NCI-H510A treated with DMSO at 0.1 percent for 48 hours (cell line): ENCODE data around the gene DACH2.
A peak's percentile ranks its signal among the peaks of the same experiment; 100 is the strongest.
"Not testable (repeated sequence)": the region's sequence is repeated elsewhere in the genome, so short reads cannot be mapped to it uniquely, and the experiment has no call there.

ENCODE experiments used
- DNase-seq: peaks from one replicate; lab custom pipeline; 2025; lab: John Stamatoyannopoulos, UW

Gene DACH2

DNA sequence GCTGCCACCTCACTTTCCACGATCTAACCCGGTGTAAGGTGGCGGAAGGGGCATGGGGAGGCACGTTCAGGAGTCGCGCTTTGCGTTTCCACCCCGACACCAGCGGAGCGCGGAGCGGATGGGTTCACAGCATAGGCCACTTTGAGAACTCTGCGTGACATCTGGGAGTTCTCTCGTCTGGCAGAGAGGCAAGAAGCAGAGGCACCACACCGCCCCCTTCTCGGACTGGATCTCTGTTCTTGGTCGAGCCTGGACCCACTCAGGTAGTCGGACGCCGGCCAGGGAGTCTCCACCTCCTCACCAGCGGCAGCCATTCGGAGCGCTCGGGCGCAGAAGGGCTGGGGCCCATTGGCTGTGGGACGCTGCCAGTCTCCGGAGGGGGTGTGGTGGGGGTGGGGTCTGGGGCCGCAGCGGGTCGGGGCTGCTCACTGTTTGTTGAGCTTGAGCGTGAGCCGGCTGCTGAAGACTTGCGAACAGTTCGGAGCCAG is at the start of gene DACH2:
DACH2 (plus strand) TSS at position 428 of the 488 bp plus-strand sequence.
- peak; percentile 56 for DNase-seq

- no peak for DNase-seq
Observed at GRCh38 chrX:86102341-86102740, 45.9 kb upstream of the DACH2 start.

- no peak for DNase-seq
Observed at GRCh38 chrX:86103061-86103460, 45.2 kb upstream of the DACH2 start.

DNA sequence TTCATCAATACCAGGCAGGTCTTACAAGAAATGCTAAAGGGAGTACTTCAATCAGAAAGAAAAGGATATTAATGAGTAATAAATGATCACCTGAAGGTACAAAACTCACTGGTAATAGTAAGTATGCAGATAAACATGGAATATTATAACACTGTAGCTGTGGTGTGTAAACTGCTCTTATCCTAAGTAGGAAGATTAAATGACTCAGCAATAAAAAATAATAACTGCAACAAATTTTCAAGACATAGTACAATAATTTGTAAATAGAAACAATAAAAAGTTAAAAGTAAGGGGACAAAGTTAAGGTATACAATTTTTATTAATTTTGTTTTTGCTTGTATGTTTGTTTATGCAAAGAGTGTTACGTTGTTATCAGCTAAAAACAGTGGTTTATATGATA is 43.7 kb upstream of the DACH2 start:
- DNase-seq: no peak

- DNase-seq: no peak
Observed at GRCh38 chrX:86121916-86122315, 26.3 kb upstream of the DACH2 start.

- no peak for DNase-seq
Observed at GRCh38 chrX:86133761-86134160, 14.5 kb upstream of the DACH2 start.

DNA sequence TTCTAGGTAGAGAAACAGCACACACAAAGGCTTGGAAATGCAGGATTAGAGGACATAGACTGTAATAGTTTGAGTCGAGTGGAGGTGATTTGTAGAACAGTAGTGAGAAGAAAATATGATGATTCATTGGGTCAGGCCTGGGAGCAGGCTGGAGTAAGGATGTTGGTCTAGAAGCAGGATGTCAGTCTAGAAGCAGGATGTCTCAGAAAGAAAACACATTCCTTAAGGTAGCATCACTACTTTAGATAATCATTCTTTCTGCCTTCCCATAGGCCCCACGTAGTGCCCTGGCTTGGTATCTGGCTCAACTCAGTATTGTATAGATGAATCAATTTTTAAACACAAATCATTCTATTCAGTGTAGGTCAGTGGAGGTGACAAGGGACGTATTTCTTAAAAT is 11.2 kb upstream of the DACH2 start:
- DNase-seq: no peak

DNA sequence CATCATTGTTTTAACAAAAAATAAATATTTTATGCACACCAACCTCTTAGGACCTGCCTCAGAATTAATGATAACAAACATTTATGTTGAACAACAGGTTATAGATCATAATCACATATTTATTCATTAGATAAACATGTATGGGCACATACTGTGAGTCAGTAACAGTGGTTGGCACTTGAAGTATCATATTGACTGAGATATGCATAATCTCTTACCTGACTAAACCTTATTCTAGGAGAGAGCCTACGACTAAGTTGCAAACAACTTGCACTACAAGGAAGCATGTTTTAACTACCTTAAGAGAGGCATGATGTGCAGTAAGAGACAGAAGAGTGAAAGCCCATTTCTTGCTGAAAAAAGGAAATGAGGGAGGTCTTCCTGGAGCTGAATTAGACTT is 6.5 kb upstream of the DACH2 start:
- no peak for DNase-seq

DNA sequence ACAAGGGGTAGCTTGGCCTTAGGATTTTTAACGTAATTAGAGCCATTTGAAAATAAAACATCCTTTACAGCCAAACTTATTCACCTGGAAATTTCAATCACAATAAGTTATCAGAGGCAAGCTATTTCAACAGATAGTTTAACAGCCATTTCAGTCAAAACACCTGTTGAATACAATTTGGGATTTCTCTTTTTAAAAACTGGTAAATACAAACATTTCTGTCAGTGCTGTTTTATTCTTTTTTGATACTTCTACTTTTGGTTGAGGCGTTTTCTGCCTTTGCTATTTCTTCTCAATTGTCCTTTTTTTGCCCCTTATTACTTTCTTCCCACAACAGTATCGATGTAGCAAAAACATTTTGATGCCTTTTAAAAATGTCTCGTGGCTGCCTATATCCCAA is 2.1 kb upstream of the DACH2 start:
- no peak for DNase-seq

DNA sequence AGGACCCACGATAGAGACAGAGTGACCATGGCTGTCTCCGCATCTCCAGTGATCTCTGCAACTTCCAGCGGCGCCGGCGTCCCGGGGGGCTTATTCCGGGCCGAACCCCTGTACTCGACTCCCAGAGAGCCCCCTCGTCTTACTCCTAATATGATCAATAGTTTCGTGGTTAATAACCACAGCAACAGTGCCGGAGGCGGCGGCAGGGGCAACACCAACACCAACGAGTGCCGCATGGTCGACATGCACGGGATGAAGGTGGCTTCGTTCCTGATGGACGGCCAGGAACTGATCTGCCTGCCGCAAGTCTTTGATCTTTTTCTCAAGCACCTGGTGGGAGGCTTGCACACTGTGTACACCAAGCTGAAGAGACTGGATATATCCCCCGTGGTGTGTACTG is 343 bp downstream of the DACH2 start:
- DNase-seq: no peak

DNA sequence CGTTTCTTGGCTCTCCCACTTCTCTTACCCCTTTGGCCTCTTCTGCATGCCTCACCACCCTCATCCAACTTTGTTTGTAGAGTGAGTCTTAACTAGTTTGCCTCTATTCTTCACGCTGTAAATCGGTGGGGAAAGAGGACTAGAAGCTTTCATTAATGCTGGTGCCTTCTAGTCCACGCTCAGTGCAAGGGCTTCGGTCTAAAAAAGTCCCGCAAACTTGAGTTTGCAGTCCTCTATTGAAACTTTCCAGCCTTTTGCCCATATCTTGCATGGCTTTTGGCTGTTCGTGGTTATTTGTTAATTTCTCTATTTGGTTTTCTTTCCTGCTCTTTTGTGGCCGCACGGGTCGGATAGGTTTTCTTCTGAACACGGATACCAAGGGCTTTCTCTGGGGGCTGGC is 868 bp downstream of the DACH2 start:
- DNase-seq: no peak

- no peak for DNase-seq
Observed at GRCh38 chrX:86154553-86154952, 6.3 kb downstream of the DACH2 start.

GRCh38 chrX:86171366-86171765 is 23.1 kb downstream of the DACH2 start:
- DNase-seq: no peak

- DNase-seq: no peak
Observed at GRCh38 chrX:86178906-86179305, 30.7 kb downstream of the DACH2 start.

DNA sequence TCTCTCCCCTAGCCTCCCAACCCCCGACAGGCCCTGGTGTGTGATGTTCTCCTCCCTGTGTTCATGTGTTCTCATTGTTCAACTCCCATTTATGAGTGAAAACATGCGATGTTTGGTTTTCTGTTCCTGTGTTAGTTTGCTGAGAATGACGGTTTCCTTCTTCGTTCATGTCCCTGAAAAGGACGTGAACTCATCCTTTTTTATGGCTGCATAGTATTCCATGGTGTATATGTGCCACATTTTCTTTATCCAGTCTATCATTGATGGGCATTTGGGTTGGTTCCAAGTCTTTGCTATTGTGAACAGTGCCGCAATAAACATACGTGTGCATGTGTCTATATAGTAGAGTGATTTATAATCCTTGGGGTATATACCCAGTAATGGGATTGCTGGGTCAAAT is 33.1 kb downstream of the DACH2 start:
- not testable (repeated sequence) for DNase-seq

DNA sequence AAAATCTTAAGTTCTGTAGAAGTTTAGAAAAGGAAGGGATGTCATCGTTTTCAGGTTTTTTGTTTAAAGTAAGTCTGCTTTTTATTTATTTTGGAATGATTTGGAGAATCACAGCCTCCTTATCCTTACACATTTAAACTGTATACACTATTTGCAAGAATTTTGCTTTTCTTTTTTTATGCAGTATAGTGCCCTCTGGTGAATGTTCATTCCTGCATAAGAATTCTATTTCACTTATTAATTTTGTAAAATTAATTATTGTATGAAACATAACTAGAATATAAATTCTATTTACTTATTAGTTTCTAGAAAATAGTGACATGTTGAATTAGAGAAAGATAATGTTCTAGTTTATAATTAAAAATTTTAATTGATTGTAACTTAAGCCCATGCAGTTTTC is 44.6 kb downstream of the DACH2 start:
- no peak for DNase-seq

GRCh38 chrX:86194758-86195157 is 46.5 kb downstream of the DACH2 start:
- no peak for DNase-seq

GRCh38 chrX:86195343-86195742 is 47.1 kb downstream of the DACH2 start:
- DNase-seq: no peak

DNA sequence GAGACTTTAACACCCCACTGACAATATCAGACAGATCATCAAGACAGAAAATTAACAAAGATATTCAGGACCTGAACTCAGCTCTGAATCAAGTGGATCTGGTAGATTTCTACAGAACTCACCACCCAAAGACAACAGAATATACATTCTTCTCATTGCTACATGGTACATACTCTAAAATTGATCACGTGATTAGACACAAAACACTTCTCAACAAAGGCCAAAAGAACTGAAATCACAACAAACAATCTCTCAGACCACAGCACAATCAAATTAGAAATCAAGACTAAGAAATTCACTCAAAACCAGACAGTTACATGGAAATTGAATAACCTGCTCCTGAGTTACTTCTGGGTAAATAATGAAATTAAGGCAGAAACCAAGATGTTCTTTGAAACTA is 49.6 kb downstream of the DACH2 start:
- no peak for DNase-seq

GRCh38 chrX:86210772-86211171 is 62.5 kb downstream of the DACH2 start:
- DNase-seq: no peak

GRCh38 chrX:86215260-86215659 is 67.0 kb downstream of the DACH2 start:
- DNase-seq: no peak

GRCh38 chrX:86237482-86237881 is 89.2 kb downstream of the DACH2 start:
- no peak for DNase-seq

GRCh38 chrX:86241547-86241946 is 93.3 kb downstream of the DACH2 start:
- no peak for DNase-seq

GRCh38 chrX:86263526-86263925 is 115.3 kb downstream of the DACH2 start:
- no peak for DNase-seq

DNA sequence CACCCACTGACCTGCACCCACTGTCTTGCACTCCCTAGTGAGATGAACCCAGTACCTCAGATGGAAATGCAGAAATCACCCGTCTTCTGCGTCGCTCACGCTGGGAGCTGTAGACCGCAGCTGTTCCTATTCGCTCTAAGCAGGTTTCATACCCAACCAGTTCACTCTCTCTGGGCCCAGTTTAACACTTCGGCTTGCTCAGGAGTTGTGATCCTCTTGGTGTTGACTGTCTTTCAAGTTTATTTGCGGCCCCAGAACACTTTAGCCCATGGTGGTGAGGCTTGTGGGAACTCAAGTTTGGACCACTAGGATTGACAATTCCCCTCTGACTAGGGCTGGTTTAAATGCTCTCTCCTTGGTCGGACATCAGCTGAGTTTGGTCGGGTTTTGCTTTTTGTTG is 147.0 kb downstream of the DACH2 start:
- DNase-seq: peak; percentile 6
